NCI-H128 (cell line): ENCODE data around the gene HMGCS1.
A peak's percentile ranks its signal among the peaks of the same experiment; 100 is the strongest.
"Not testable (repeated sequence)": the region's sequence is repeated elsewhere in the genome, so short reads cannot be mapped to it uniquely, and the experiment has no call there.

Experiments
- DNase-seq: peaks from one replicate; lab custom pipeline; 2025; ENCODE audit not compliant: unreplicated experiment; lab: John Stamatoyannopoulos, UW

Gene HMGCS1

DNA sequence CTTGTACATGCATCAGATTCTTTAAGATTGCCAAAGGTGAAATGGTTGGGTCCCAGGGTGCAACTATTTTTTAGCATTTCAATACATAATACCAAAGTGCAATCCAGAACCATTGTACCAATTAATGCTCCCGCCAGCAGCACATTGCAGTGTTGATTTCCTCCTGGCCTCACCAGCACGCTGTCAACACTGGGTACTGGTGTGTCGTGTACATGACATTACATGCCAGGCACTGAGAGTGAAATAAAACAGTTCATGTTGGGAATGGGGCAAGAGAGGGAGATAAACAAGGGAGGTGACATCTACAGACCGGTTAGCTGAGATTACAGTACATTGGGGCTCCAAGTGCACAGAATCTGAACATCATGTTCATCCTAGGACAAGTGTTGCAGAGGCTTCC lies 37.8 kb downstream of the HMGCS1 start:
- DNase-seq, result no peak

DNA sequence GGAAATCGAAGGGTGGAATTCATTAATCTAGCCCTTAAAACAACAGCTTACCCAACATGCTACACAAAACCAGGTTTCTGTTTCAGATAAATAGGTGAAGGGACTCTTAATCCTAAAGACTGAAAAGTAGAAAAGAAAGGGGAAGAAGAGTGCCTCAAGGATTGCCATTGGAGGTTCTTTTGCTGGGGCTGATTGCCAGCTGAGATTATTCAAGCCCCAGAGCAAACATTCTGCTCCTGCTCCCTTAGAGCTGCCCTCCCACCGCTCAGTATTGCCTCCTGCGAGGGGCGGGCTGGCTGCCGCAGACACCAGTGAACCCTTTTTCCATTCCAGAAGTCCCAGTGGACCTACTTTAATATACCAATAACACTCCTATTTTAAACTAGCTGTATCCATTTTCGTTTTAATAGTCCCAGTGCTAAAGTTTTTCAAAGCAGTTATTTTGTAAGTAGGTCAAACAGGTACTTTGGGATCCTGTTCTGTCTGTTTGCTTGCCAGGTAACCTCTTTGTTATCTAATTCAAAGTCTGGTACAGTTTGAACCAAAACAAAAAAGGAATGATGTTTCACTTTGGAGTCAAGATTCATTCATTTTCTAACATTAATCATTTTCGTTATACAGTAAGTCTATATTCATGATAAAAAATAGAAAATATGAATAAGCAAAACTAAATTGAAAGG lies 38.6 kb downstream of the HMGCS1 start:
- peak; percentile 5 for DNase-seq

DNA sequence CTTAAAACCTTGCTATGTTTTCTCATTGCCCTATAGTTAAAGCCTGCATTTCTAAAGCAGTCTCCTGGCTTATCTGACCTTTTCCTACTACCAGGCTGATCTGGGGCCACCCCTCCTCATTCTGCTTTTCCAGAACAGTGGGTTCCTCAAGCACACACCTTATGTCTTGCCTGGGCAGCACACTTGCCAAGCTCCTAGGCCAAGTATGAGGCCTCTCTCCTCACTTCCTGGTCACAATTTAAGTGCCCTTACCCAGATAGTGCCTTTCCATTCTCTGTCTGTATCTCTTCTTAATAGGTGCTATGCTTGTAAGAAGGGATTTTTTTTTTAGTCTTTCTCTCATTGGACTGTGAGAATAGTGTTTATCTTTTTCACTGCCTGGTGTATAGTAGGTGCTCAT lies 39.7 kb downstream of the HMGCS1 start:
- no peak for DNase-seq

DNA sequence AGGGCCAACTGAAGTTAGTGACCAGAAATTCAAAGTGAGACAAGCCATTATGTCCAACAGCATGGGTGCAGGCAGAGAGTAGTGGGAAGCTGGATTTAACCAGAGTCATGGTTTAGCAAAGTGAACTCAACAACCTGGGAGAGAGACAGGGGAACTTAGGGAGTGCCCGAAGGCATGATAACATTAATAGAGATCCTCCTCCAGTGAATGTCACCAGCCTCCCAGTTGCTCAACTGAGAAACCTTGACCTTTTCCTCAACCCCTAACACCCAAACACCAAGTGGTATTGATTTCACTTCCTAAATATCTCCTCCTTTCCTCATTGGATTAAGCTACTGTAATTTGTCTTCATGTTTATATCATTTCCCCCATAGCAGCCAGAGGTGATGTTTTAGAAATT lies 42.6 kb downstream of the HMGCS1 start:
- no peak for DNase-seq

DNA sequence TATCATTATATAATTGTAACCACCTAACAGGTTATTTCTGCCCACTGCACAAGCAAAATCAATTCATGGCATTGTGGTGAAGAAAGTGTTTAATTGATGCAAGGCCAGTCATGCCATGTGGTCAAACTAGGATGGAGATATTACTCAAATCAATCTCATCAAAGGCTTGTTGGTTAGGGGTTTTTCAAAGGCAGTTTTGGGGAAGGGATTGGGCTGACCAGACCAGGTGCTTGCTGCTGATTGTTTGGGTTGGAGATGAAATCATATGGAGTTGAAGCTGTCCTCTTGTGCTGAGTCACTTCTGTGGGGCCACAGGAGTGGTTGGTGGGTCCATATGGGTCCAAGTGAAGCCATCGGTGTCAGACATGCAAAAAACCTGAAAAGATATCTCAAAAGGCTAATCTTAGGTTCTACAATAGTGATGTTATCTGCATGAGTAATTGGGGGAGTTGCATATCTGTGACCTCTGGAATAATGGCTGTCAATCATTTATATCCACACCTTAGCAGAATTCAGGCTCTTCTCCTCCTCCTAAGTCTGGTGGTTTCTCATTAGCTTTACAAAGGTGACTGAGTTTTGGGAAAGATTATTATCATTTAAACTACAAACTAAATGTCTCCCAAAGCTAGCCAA lies 44.9 kb downstream of the HMGCS1 start:
- no peak for DNase-seq

DNA sequence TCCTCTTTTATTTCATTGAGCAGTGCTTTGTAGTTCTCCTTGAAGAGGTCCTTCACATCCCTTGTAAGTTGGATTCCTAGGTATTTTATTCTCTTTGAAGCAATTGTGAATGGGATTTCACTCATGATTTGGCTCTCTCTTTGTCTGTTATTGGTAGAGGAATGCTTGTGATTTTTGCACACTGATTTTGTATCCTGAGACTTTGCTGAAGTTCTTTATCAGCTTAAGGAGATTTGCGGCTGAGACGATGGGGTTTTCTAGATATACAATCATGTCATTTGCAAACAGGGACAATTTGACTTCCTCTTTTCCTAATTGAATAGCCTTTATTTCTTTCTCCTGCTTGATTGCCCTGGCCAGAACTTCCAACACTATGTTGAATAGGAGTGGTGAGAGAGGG lies 50.9 kb downstream of the HMGCS1 start:
- DNase-seq, result not testable (repeated sequence)

DNA sequence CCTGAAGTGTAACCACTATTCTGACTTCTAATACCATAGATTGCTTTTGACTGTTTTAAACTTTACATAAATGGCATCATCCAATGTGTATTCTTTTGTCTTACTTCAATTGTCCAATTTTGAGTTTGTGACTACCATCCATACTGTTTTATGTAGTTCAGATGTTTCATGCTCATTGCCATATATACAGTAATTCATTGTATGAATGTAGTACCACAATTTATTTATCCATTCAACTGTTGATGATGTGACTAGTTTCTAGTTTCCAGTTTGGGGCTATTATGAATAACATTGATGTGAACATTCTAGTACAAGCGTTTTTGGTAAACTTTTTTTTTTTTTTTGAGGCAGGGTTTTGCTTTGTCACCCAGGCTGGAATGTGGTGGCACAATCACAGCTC lies 55.1 kb downstream of the HMGCS1 start:
- DNase-seq, result no peak

DNA sequence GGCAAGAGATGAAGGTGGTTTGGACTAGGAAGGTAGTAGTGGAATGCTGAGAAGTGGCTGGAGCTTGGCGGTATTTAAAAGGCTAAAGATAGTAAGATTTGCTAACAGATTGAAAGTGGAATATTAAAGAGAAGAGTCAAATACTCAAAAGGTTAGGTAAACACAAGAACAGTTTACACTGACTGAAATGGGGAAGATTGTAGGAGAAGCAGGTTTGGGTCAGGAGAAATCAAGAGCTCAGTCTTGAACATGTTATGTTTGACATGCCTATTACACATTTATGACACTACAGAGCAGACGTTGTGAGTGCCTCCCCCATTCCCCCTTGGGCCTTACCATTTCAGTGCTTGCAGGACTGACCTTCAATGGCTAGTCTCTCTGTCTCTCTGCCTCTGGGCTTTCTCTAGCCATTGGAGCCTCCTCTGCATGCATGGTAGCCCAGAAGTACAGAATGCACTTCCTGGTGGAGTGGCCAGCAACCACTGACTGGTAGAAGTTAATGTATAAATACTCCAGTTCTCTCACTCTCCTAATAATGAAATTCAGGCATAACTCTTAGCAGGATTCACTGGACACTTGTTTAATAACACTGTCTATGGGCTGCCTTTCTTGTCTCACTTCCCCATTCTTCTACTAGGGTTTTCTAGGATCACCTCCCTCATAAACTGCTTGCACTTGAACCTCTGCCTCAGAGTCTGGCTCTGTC lies 56.8 kb downstream of the HMGCS1 start:
- DNase-seq, result no peak

DNA sequence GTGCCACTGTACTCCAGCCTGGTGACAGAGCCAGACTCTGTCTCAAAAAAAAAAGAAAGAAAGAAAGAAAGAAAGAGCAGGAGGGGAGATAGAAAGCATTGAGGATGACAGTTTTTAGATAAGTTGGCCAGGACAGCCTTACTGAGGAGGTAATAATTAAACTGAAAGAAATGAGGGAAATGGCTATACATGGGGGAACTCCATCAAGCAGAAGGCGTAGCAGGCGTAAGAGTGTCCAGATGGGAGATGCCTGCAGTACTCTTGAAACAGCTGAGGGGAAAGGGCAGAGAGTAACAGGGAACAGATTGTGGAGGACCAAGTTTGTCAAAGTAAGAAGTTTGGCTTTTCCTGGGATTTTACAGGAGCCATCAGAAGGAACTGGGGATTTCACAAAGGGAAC lies 57.5 kb downstream of the HMGCS1 start:
- no peak for DNase-seq

DNA sequence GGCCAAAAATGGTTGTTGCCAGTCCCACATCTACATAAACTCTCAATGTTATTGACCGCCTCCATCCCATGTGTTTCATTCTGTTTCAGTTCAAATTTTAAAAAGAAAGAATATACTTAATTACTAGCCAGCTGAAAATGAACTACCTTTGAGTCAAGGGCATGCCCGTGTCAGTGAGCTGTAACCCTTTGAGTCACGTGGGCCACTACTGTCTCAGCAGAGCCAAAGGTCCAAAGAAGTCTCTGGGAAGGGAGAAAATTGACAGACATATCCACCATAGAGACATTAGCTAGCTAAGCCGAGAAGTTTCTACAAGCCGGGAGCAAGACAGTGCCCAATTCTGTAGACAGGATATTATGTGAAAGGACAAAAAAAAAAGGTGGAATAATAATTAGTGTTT lies 61.5 kb downstream of the HMGCS1 start:
- DNase-seq, result no peak

DNA sequence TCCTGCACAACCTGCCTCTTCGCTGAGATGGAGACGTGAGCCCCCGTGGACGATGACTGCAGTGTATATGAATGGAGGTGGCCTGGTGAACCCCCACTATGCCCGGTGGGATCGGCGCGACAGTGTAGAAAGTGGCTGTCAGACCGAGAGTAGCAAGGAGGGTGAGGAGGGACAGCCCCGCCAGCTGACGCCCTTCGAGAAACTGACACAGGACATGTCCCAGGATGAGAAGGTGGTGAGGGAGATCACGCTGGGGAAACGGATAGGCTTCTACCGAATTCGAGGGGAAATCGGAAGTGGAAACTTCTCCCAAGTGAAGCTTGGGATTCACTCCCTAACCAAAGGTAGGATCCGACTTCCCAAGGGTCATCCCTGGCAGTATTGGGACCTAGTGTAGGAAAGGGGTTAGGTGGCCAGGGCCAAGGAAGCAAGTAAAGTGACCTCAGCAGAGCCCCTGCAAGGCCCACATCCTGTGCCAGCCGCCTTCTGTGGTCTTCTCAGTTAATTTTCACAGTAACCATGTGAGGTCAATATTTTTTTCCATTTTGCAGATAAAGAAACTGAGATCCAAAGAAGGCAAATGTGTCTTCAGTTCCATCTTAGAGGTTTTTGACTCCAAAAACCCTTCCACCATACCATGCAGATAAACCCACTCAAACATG lies 67.4 kb downstream of the HMGCS1 start:
- DNase-seq, result no peak

DNA sequence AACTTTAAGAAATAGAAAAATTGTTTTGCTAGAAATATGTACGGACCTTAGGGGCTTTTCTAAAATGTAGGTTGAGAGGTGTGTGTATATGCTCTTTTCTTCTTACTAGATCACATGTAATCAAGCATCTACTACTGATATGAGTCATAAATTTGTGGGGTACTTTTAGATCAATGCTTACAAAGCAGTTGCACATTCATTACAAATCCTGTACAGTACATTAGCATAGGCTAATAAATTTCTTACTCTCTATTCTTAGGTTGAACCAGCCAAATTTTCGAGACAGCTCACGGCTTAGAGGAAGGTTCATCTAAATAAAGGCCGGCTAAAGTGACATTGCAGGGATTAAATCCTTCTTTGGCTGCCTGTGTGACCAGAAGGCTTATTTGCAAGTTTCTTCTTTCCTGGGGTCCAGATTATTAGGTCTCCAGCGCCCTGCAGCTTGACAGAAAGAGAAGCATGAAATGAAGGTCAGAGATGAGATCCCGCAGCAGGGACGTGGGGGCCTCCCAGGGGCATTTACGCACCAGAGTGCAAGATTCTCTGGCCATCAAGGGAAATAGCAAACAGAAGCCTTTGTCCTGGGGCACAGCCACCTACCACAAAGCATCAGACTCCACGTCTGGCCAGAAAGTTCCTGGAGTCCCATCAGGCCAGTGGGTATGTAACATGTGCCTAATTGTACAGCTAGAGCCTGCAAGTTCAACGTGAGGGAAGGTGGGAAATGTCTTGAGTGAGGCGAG lies 68.2 kb downstream of the HMGCS1 start:
- DNase-seq, result no peak

DNA sequence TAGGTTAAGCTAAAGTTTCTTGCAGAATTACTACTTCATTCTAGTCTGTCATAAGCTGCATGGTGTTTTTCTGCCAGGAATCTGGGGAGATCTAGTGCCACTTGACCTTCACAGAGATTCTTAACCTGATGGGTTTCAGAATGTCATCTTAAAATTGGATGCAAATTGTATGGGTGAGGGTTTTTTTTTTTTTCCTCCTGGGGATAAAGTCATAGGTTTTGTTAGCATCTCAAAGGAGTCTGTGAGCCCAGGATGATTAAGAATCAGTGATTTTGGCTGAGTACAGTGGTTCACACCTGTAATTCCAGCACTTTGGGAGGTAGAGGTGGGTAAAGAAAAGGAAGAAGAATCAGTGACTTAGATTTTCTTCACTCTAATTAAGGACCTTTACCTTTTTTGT lies 69.9 kb downstream of the HMGCS1 start:
- no peak for DNase-seq

DNA sequence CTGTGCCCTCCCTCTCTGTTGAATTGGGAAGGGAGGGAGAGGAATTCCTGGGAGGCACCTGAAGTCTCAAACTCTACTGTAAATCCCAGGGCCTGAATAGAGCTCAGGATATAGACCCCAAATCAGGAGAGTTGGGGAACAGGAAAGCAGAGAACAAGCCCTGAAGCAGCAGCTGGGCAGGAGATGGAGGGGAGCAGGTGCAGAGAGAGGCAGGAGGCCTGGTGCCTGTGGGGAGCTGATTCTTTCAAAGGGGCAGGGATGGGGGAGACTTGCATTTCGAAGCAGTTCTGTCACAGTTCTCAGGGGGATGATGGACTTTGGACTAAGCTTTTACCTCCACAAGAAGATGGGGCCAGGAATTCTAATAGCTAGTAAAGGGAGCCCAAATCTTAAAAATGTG lies 71.0 kb downstream of the HMGCS1 start:
- no peak for DNase-seq
